ENCODE measurements around the gene FCAMR.

Gene FCAMR

DNA sequence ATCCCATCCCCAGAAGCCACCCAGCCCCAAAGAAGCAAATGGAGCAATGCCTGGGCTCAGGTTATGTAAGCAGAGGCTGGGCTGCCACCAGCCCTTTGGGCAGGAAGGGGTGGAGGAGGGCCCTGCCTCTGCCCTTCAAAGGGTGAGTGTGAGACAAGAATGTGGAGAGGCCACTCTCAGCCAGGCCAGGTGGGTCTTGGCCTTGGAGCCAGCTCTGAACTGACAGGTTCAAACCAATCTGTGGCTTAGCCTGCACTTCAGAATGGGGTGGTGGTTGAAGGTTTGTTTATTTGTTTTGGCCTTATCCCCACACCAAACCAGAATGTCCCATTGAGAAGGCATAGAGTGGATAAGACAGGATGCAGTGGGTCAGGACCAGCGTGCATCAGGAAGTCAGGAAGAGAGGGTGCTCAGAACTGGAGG lies 32.5 kb upstream of the FCAMR start:
- H3K27me3 ChIP-seq (ENCODE audit: control insufficient read depth, low read length), result peaks cover 23% of the 10 kb centered on the region
- no peaks in the 10 kb centered on the region for H4K20me1 ChIP-seq (ENCODE audit: control insufficient read depth, insufficient read depth, low read depth, low read length)
- H3K79me2 ChIP-seq (ENCODE audit: control insufficient read depth, low read length), result no peaks in the 10 kb centered on the region
- H3K9me2 ChIP-seq (replicated peaks; ENCODE audit: control insufficient read depth, low read length), result no peaks in the 10 kb centered on the region
- no peaks in the 10 kb centered on the region for H3F3A ChIP-seq (ENCODE audit: control insufficient read depth, insufficient read depth)
- no peak overlapping the region for H3K27ac ChIP-seq (ENCODE audit: low read depth, low read length)
- TF ChIP-seq, protein P1, sequence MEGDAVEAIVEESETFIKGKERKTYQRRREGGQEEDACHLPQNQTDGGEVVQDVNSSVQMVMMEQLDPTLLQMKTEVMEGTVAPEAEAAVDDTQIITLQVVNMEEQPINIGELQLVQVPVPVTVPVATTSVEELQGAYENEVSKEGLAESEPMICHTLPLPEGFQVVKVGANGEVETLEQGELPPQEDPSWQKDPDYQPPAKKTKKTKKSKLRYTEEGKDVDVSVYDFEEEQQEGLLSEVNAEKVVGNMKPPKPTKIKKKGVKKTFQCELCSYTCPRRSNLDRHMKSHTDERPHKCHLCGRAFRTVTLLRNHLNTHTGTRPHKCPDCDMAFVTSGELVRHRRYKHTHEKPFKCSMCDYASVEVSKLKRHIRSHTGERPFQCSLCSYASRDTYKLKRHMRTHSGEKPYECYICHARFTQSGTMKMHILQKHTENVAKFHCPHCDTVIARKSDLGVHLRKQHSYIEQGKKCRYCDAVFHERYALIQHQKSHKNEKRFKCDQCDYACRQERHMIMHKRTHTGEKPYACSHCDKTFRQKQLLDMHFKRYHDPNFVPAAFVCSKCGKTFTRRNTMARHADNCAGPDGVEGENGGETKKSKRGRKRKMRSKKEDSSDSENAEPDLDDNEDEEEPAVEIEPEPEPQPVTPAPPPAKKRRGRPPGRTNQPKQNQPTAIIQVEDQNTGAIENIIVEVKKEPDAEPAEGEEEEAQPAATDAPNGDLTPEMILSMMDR (IDR thresholded peaks at IDR 0.05; ENCODE audit: low read depth, low read length, poor library complexity, severe bottlenecking), result no peak
- TF ChIP-seq EZH2phosphoT487 (IDR thresholded peaks at IDR 0.05; ENCODE audit: borderline replicate concordance, low read length), result no peak
- H3K9me3 ChIP-seq (ENCODE audit: control insufficient read depth, insufficient read depth, low read length), result no peaks in the 10 kb centered on the region
- H3K36me3 ChIP-seq (ENCODE audit: control insufficient read depth, low read length), result no peaks in the 10 kb centered on the region
- H3K4me2 ChIP-seq (ENCODE audit: low read length), result no peak overlapping the region
- H3K4me1 ChIP-seq (ENCODE audit: control insufficient read depth, low read length), result no peaks in the 10 kb centered on the region
- H3K4me3 ChIP-seq (ENCODE audit: low read length), result no peak overlapping the region

DNA sequence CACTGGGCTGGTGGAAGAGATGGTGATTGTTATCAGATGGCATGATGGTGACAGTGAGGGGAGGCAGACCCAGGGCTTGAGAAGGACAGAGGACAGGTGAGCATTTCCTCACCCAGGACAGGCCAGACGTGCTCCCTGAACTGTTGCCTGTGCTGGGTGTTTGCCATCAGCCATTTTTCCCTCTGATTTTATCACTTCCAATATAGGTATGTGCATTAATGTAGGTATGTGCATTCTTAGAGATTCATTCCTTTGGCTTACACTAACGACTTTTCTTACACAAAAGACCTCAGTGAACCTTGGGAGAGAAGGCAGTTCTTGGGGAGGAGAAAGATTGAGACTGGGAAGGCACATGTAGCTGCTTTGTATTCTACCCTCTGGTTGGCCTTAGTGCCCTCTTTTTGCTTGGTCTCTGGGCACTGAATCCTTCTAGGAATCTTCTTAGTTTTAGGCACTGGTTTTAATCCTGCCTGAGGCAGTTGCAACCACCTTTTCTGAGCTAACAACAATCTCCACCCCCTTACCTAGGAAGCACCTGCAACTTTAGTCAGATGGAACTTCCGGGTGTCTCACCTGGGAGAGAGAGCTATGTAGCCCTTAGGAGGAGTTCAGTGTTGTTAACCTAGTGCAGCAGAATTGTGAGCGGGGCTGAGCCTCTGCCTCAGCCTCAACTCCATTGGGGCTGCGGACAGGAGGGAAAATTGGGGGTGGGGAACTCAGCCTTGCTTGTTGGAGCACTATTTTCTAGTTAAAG lies 31.4 kb upstream of the FCAMR start:
- Histone ChIP-seq H3K4me3 (ENCODE audit: low read length) (no peak overlapping the region), H3K36me3 (ENCODE audit: control insufficient read depth, low read length) (no peaks in the 10 kb centered on the region), H3K27ac (ENCODE audit: low read depth, low read length) (no peak overlapping the region), H3K79me2 (ENCODE audit: control insufficient read depth, low read length) (no peaks in the 10 kb centered on the region), H4K20me1 (ENCODE audit: control insufficient read depth, insufficient read depth, low read depth, low read length) (no peaks in the 10 kb centered on the region), H3K4me2 (ENCODE audit: low read length) (no peak overlapping the region), H3K9me3 (ENCODE audit: control insufficient read depth, insufficient read depth, low read length) (no peaks in the 10 kb centered on the region), H3K4me1 (ENCODE audit: control insufficient read depth, low read length) (no peaks in the 10 kb centered on the region), H3K9me2 (replicated peaks; ENCODE audit: control insufficient read depth, low read length) (no peaks in the 10 kb centered on the region), H3F3A (ENCODE audit: control insufficient read depth, insufficient read depth) (no peaks in the 10 kb centered on the region), H3K27me3 (ENCODE audit: control insufficient read depth, low read length) (peaks cover 26% of the 10 kb centered on the region)
- TF ChIP-seq, protein P1 (IDR thresholded peaks at IDR 0.05; ENCODE audit: low read depth, low read length, poor library complexity, severe bottlenecking), result no peak
- TF ChIP-seq EZH2phosphoT487 (IDR thresholded peaks at IDR 0.05; ENCODE audit: borderline replicate concordance, low read length), result no peak

DNA sequence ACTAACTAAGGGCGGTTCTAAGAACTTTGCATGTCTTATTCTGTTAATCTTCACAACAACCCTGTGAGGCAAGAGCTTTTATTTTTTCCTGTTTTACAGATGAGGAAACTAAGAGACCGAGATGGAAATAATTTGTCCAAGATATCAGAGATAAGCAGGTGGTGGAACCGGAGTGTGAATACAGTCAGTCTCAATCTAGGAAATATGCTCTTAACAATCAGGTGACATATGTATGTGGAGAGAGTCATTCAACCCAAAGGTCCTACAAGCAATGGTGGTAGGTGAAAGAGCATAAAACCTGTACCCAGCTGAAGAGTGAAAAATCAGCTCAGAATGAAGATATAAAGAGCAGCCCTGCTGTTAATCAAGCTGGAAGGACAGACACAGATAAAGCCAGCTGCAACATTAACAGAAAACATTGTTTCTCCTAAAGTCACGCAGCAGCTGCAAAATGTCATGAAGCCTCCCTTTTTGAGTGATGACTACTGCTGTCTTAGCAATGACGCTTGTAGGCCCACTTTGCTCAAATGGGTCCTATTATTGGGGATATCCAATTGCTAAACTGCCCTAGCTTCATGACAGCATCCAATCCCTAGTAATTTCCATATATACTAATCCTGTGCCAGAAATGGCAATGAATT lies 30.5 kb upstream of the FCAMR start:
- TF ChIP-seq, protein P1 (IDR thresholded peaks at IDR 0.05; ENCODE audit: low read depth, low read length, poor library complexity, severe bottlenecking), result no peak
- TF ChIP-seq EZH2phosphoT487 (IDR thresholded peaks at IDR 0.05; ENCODE audit: borderline replicate concordance, low read length), result no peak
- Histone ChIP-seq H3F3A (ENCODE audit: control insufficient read depth, insufficient read depth) (no peaks in the 10 kb centered on the region), H3K4me2 (ENCODE audit: low read length) (no peak overlapping the region), H3K79me2 (ENCODE audit: control insufficient read depth, low read length) (no peaks in the 10 kb centered on the region), H3K27ac (ENCODE audit: low read depth, low read length) (no peak overlapping the region), H3K9me2 (replicated peaks; ENCODE audit: control insufficient read depth, low read length) (no peaks in the 10 kb centered on the region), H3K9me3 (ENCODE audit: control insufficient read depth, insufficient read depth, low read length) (no peaks in the 10 kb centered on the region), H3K36me3 (ENCODE audit: control insufficient read depth, low read length) (no peaks in the 10 kb centered on the region), H3K4me1 (ENCODE audit: control insufficient read depth, low read length) (no peaks in the 10 kb centered on the region), H3K4me3 (ENCODE audit: low read length) (no peak overlapping the region), H4K20me1 (ENCODE audit: control insufficient read depth, insufficient read depth, low read depth, low read length) (no peaks in the 10 kb centered on the region), H3K27me3 (ENCODE audit: control insufficient read depth, low read length) (peaks cover 26% of the 10 kb centered on the region)
